HepG2 (cell line): ENCODE data around the gene MDM4. TPM values are rescaled to one million over a fixed set of nuclear protein-coding genes. Genes with fewer than 3 reads are reported as not detected.

Source experiments
- ADNP ChIP-seq: sonication (generic); formaldehyde crosslinking; IDR thresholded peaks from 2 replicates; pipeline ENCODE4 v1.4.0; 2020; ENCODE audit warnings: missing genetic modification reagents
- AKAP8 ChIP-seq: sonication (generic); formaldehyde crosslinking; IDR thresholded peaks from 2 replicates; pipeline ENCODE4 v1.5.1; 2020; ENCODE audit warnings: mild to moderate bottlenecking, missing genetic modification reagents
- CREM ChIP-seq, 2 experiments: sonication (generic) in 1 of 2; formaldehyde crosslinking in 1 of 2; IDR thresholded peaks; 2 replicates each; pipeline versions ENCODE4 v1.4.0 to v1.6.1; 2016 to 2020; ENCODE audit warnings: antibody characterized with exemption in 1 of 2, mild to moderate bottlenecking in 1 of 2, missing genetic modification reagents in 1 of 2
- HNF4A ChIP-seq: sonication (generic); formaldehyde crosslinking; IDR thresholded peaks from 2 replicates; pipeline ENCODE4 v1.4.0; 2020; ENCODE audit warnings: missing genetic modification reagents
- KDM5A ChIP-seq: fragments of 200-600 bp; sonication (generic); IDR thresholded peaks from 2 replicates; pipeline ENCODE4 v1.7.0; 2018; ENCODE audit warnings: antibody characterized with exemption, mild to moderate bottlenecking, low read length, borderline replicate concordance
- MAZ ChIP-seq, 2 experiments: sonication (generic) in 1 of 2; formaldehyde crosslinking in 1 of 2; IDR thresholded peaks; 2 replicates each; pipeline versions ENCODE4 v1.5.0 to v1.6.1; 2012 to 2020; ENCODE audit warnings: low read depth in 2 of 2, mild to moderate bottlenecking in 2 of 2, borderline replicate concordance in 1 of 2, improper control_type of control experiment in 1 of 2, low read length in 1 of 2, missing genetic modification reagents in 1 of 2, moderate library complexity in 1 of 2
- RBAK ChIP-seq: sonication (generic); formaldehyde crosslinking; IDR thresholded peaks from 2 replicates; pipeline ENCODE4 v1.5.1; 2020; ENCODE audit warnings: mild to moderate bottlenecking, missing genetic modification reagents
- SALL1 ChIP-seq: sonication (generic); formaldehyde crosslinking; IDR thresholded peaks from 2 replicates; pipeline ENCODE4 v1.8.0; 2022; ENCODE audit warnings: mild to moderate bottlenecking, missing genetic modification reagents
- SYNCRIP ChIP-seq: fragments of 200-400 bp; formaldehyde crosslinking; IDR thresholded peaks from 2 replicates; pipeline ENCODE4 v1.6.1; 2018; ENCODE audit warnings: mild to moderate bottlenecking, low read depth, low read length; ENCODE audit not compliant: insufficient read depth
- ZMYM2 ChIP-seq: sonication (generic); formaldehyde crosslinking; IDR thresholded peaks from 2 replicates; pipeline ENCODE4 v1.8.0; 2022; ENCODE audit warnings: mild to moderate bottlenecking, missing genetic modification reagents
- ZNF253 ChIP-seq: sonication (generic); formaldehyde crosslinking; IDR thresholded peaks from 2 replicates; pipeline ENCODE4 v1.8.0; 2022; ENCODE audit warnings: mild to moderate bottlenecking, missing genetic modification reagents, borderline replicate concordance
- ZNF558 ChIP-seq: sonication (generic); formaldehyde crosslinking; IDR thresholded peaks from 2 replicates; pipeline ENCODE4 v1.9.0; 2022; ENCODE audit warnings: mild to moderate bottlenecking, missing genetic modification reagents, borderline replicate concordance
- polyA plus RNA-seq, 8 experiments: library from polyadenylated mRNA; depleted of rRNA in 3 of 8; stranded (reverse) in 7 of 8; unstranded in 1 of 8; fragments of >200 nt; fragmentation: Illumina TruSeq in 4 of 8; extraction: Trizol in 4 of 8; gene quantifications; 2 replicates each; pipeline versions ENCODE4 v1.2.1 to v1.2.3, GENCODE V29; 2011 to 2016; ENCODE audit warnings: low read depth in 4 of 8, missing spikeins in 1 of 8, mixed read lengths in 1 of 8; ENCODE audit not compliant: insufficient read depth in 1 of 8
- total RNA-seq, 5 experiments: library from RNA; depleted of rRNA; stranded (reverse); fragments of >200 nt; fragmentation: Illumina TruSeq; extraction: Trizol; gene quantifications; 2 replicates each; pipeline ENCODE4 v1.2.3, GENCODE V29; 2016; ENCODE audit warnings: low read depth in 1 of 5
- TF ChIP-seq, protein P1 (sequence below): sonication (generic); formaldehyde crosslinking; IDR thresholded peaks from 2 replicates; pipeline ENCODE4 v1.4.0; 2020; ENCODE audit warnings: missing genetic modification reagents
- TF ChIP-seq, protein P2 (sequence below): fragments of 450-650 bp; IDR thresholded peaks from 2 replicates; pipeline ENCODE4 v1.6.1; 2017; ENCODE audit warnings: mild to moderate bottlenecking
- TF ChIP-seq, protein P3 (sequence below): sonication (generic); formaldehyde crosslinking; IDR thresholded peaks from 2 replicates; pipeline ENCODE4 v1.5.0; 2020; ENCODE audit warnings: missing genetic modification reagents, mild to moderate bottlenecking, borderline replicate concordance
- TF ChIP-seq, protein P4 (sequence below), 2 experiments: fragments of 450-650 bp in 1 of 2; sonication (generic) in 1 of 2; formaldehyde crosslinking; IDR thresholded peaks; 2 replicates each; pipeline versions ENCODE4 v1.5.0 to v1.8.0; 2020 to 2022; ENCODE audit warnings: mild to moderate bottlenecking in 1 of 2, missing genetic modification reagents in 1 of 2
- TF ChIP-seq, protein P5 (sequence below), 2 experiments: sonication (generic) in 1 of 2; formaldehyde crosslinking in 1 of 2; IDR thresholded peaks; 2 replicates each; pipeline versions ENCODE4 v1.5.1 to v1.6.1; 2011 to 2020; ENCODE audit warnings: borderline replicate concordance in 1 of 2, low read depth in 1 of 2, low read length in 1 of 2, mild to moderate bottlenecking in 1 of 2, missing genetic modification reagents in 1 of 2, moderate library complexity in 1 of 2
- TF ChIP-seq, protein P6 (sequence below): IDR thresholded peaks from 2 replicates; pipeline ENCODE4 v1.6.1; 2016; ENCODE audit warnings: missing compliant biosample characterization, missing genetic modification reagents, borderline replicate concordance

MDM4 gene
- total and polyA plus RNA-seq, 2 of the 13 experiments (the other 11 are each of a cell fraction or from before 2014, with no cell fraction given), result 14.9 to 19.0 TPM

DNA sequence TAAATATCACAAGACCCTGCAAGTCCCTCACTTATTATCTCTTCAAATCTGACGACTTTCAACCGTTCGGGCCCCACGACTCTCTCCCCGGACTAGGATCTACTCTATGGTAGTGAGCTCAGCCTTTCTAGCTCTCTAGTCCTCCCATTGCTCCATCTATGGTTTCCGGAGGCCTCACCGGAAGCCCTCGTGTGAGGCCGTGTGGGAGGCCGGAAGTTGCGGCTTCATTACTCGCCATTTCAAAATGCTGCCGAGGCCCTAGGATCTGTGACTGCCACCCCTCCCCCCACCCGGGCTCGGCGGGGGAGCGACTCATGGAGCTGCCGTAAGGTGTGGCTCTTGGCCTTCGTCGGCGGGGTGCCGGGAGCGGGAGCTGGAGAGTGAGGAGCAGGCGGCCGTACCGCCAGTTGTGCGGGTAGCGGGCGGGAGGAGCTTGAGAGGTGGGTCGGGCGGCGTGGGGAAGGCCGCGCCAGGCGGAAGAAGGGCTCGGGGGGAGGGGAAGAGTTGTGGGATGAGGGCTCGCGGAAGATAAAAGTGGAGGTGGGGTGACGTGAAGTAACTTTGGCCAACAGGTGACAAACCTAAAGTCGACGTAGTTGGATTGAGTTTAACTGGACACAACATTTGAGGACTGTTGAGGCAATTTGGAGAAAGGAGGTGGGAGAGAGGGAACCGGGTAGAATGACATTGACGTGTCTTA, at the start of gene MDM4 (continued):
- peak; percentile 34; the same call in 1 of the 2 replicates for TF ChIP-seq ZNF558 (CRISPR knock-in tag)
- TF ChIP-seq CREM (IDR thresholded peaks at IDR 0.05), result peak; percentile 89
- 0 out of 2 replicates have a peak, but pooled peaks have one; percentile 33 for TF ChIP-seq CREM (CRISPR knock-in tag; IDR thresholded peaks at IDR 0.05)
- TF ChIP-seq, protein P1, sequence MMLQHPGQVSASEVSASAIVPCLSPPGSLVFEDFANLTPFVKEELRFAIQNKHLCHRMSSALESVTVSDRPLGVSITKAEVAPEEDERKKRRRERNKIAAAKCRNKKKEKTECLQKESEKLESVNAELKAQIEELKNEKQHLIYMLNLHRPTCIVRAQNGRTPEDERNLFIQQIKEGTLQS (CRISPR knock-in tag), result peak; percentile 73
- TF ChIP-seq KDM5A, result peak; percentile 91
- 0 out of 2 replicates have a peak, but pooled peaks have one; percentile 27 for TF ChIP-seq HNF4A (CRISPR knock-in tag)
- TF ChIP-seq, protein P2, sequence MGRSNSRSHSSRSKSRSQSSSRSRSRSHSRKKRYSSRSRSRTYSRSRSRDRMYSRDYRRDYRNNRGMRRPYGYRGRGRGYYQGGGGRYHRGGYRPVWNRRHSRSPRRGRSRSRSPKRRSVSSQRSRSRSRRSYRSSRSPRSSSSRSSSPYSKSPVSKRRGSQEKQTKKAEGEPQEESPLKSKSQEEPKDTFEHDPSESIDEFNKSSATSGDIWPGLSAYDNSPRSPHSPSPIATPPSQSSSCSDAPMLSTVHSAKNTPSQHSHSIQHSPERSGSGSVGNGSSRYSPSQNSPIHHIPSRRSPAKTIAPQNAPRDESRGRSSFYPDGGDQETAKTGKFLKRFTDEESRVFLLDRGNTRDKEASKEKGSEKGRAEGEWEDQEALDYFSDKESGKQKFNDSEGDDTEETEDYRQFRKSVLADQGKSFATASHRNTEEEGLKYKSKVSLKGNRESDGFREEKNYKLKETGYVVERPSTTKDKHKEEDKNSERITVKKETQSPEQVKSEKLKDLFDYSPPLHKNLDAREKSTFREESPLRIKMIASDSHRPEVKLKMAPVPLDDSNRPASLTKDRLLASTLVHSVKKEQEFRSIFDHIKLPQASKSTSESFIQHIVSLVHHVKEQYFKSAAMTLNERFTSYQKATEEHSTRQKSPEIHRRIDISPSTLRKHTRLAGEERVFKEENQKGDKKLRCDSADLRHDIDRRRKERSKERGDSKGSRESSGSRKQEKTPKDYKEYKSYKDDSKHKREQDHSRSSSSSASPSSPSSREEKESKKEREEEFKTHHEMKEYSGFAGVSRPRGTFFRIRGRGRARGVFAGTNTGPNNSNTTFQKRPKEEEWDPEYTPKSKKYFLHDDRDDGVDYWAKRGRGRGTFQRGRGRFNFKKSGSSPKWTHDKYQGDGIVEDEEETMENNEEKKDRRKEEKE, result no peak
- TF ChIP-seq, protein P3, sequence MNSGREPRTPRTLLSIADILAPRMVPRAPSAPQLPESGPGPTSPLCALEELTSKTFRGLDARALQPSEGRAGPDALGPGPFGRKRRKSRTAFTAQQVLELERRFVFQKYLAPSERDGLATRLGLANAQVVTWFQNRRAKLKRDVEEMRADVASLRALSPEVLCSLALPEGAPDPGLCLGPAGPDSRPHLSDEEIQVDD, result no peak
- no peak for TF ChIP-seq ZNF253
- peak; percentile 12; the same call in 1 of the 2 replicates for TF ChIP-seq RBAK (CRISPR knock-in tag)
- TF ChIP-seq, protein P4, sequence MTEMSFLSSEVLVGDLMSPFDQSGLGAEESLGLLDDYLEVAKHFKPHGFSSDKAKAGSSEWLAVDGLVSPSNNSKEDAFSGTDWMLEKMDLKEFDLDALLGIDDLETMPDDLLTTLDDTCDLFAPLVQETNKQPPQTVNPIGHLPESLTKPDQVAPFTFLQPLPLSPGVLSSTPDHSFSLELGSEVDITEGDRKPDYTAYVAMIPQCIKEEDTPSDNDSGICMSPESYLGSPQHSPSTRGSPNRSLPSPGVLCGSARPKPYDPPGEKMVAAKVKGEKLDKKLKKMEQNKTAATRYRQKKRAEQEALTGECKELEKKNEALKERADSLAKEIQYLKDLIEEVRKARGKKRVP (CRISPR knock-in tag; IDR thresholded peaks at IDR 0.05), result peak in 1 of 2 experiments; percentile 89; a peak in 2 of 4 replicates
- TF ChIP-seq MAZ (IDR thresholded peaks at IDR 0.05; ENCODE audit: borderline replicate concordance, low read depth, low read length), result peak; percentile 52; the same call in 1 of the 2 replicates
- peak; percentile 72 for TF ChIP-seq MAZ (CRISPR knock-in tag; IDR thresholded peaks at IDR 0.05; ENCODE audit: low read depth)
- TF ChIP-seq, protein P5, sequence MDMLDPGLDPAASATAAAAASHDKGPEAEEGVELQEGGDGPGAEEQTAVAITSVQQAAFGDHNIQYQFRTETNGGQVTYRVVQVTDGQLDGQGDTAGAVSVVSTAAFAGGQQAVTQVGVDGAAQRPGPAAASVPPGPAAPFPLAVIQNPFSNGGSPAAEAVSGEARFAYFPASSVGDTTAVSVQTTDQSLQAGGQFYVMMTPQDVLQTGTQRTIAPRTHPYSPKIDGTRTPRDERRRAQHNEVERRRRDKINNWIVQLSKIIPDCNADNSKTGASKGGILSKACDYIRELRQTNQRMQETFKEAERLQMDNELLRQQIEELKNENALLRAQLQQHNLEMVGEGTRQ (IDR thresholded peaks at IDR 0.05; ENCODE audit: low read depth, low read length), result no peak
- TF ChIP-seq, protein P5 (CRISPR knock-in tag; IDR thresholded peaks at IDR 0.05; ENCODE audit: borderline replicate concordance), result no peak
- no peak for TF ChIP-seq SYNCRIP
- TF ChIP-seq ADNP, result no peak
- TF ChIP-seq AKAP8 (CRISPR knock-in tag), result no peak
- TF ChIP-seq SALL1 (CRISPR knock-in tag), result peak; percentile 88; the same call in 1 of the 2 replicates
- TF ChIP-seq, protein P6, sequence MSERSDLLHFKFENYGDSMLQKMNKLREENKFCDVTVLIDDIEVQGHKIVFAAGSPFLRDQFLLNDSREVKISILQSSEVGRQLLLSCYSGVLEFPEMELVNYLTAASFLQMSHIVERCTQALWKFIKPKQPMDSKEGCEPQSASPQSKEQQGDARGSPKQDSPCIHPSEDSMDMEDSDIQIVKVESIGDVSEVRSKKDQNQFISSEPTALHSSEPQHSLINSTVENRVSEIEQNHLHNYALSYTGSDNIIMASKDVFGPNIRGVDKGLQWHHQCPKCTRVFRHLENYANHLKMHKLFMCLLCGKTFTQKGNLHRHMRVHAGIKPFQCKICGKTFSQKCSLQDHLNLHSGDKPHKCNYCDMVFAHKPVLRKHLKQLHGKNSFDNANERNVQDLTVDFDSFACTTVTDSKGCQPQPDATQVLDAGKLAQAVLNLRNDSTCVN (CRISPR knock-in tag), result no peak
- TF ChIP-seq ZMYM2, result 0 out of 2 replicates have a peak, but pooled peaks have one; percentile 48
